ENCODE measurements around the gene MSANTD3.
"Not testable (repeated sequence)": the region's sequence is repeated elsewhere in the genome, so short reads cannot be mapped to it uniquely, and the experiment has no call there.

Gene MSANTD3

GRCh38 chr9:100417815-100418214 lies 9.1 kb upstream of the MSANTD3 start:
- Histone ChIP-seq H3K9ac (ENCODE audit: low read length) (no peak overlapping the region), H3K36me3 (replicated peaks; ENCODE audit: insufficient read depth, low read length) (no peaks in the 10 kb centered on the region), H2AFZ (ENCODE audit: low read length) (no peak overlapping the region), H3K9me2 (replicated peaks; ENCODE audit: insufficient read depth, low read length) (no peaks in the 10 kb centered on the region), H4K20me1 (ENCODE audit: insufficient read depth, low read length) (no peaks in the 10 kb centered on the region), H3K9me3 (replicated peaks; ENCODE audit: insufficient read depth, low read length) (no peaks in the 10 kb centered on the region), H3K4me1 (ENCODE audit: low read length) (no peaks in the 10 kb centered on the region), H3K4me3 (ENCODE audit: low read length) (no peak overlapping the region), H3F3A (ENCODE audit: insufficient read depth, low read length) (no peaks in the 10 kb centered on the region), H3K27ac (ENCODE audit: low read length) (no peak overlapping the region), H3K27me3 (replicated peaks; ENCODE audit: insufficient read depth, low read length) (no peaks in the 10 kb centered on the region), H3K79me2 (ENCODE audit: low read length) (no peaks in the 10 kb centered on the region), H3K4me2 (ENCODE audit: low read depth, low read length) (no peak overlapping the region)
- no peak for TF ChIP-seq EZH2phosphoT487 (IDR thresholded peaks at IDR 0.05; ENCODE audit: low read length)
- no peak for TF ChIP-seq CTCF (IDR thresholded peaks at IDR 0.05; ENCODE audit: low read length)
- TF ChIP-seq EZH2 (optimal IDR thresholded peaks at IDR 0.05; ENCODE audit: low read depth, low read length), result no peak
- no peak for DNase-seq

GRCh38 chr9:100419166-100419565 lies 7.8 kb upstream of the MSANTD3 start:
- Histone ChIP-seq H3K4me1 (ENCODE audit: low read length) (no peaks in the 10 kb centered on the region), H3K36me3 (replicated peaks; ENCODE audit: insufficient read depth, low read length) (no peaks in the 10 kb centered on the region), H2AFZ (ENCODE audit: low read length) (no peak overlapping the region), H4K20me1 (ENCODE audit: insufficient read depth, low read length) (no peaks in the 10 kb centered on the region), H3K9ac (ENCODE audit: low read length) (no peak overlapping the region), H3F3A (ENCODE audit: insufficient read depth, low read length) (no peaks in the 10 kb centered on the region), H3K4me2 (ENCODE audit: low read depth, low read length) (no peak overlapping the region), H3K4me3 (ENCODE audit: low read length) (no peak overlapping the region), H3K9me3 (replicated peaks; ENCODE audit: insufficient read depth, low read length) (no peaks in the 10 kb centered on the region), H3K27ac (ENCODE audit: low read length) (no peak overlapping the region), H3K9me2 (replicated peaks; ENCODE audit: insufficient read depth, low read length) (no peaks in the 10 kb centered on the region), H3K79me2 (ENCODE audit: low read length) (no peaks in the 10 kb centered on the region), H3K27me3 (replicated peaks; ENCODE audit: insufficient read depth, low read length) (no peaks in the 10 kb centered on the region)
- no peak for DNase-seq
- TF ChIP-seq EZH2 (optimal IDR thresholded peaks at IDR 0.05; ENCODE audit: low read depth, low read length), result no peak
- TF ChIP-seq CTCF (IDR thresholded peaks at IDR 0.05; ENCODE audit: low read length), result no peak
- TF ChIP-seq EZH2phosphoT487 (IDR thresholded peaks at IDR 0.05; ENCODE audit: low read length), result no peak

GRCh38 chr9:100421116-100421515 lies 5.8 kb upstream of the MSANTD3 start:
- not testable (repeated sequence) for H3K4me3 ChIP-seq (ENCODE audit: low read length); H3K4me1 ChIP-seq (ENCODE audit: low read length); H3K27me3 ChIP-seq (replicated peaks; ENCODE audit: insufficient read depth, low read length); H2AFZ ChIP-seq (ENCODE audit: low read length); DNase-seq; H3K27ac ChIP-seq (ENCODE audit: low read length); H3F3A ChIP-seq (ENCODE audit: insufficient read depth, low read length); H3K4me2 ChIP-seq (ENCODE audit: low read depth, low read length); H3K36me3 ChIP-seq (replicated peaks; ENCODE audit: insufficient read depth, low read length); H3K9me3 ChIP-seq (replicated peaks; ENCODE audit: insufficient read depth, low read length); H3K9ac ChIP-seq (ENCODE audit: low read length); H3K9me2 ChIP-seq (replicated peaks; ENCODE audit: insufficient read depth, low read length); H4K20me1 ChIP-seq (ENCODE audit: insufficient read depth, low read length); H3K79me2 ChIP-seq (ENCODE audit: low read length)

- no peaks in the 10 kb centered on the region for H3K27me3 ChIP-seq (replicated peaks; ENCODE audit: insufficient read depth, low read length)
- DNase-seq, result no peak
- H2AFZ ChIP-seq (ENCODE audit: low read length), result no peak overlapping the region
- H3K27ac ChIP-seq (ENCODE audit: low read length), result no peak overlapping the region
- no peaks in the 10 kb centered on the region for H3K36me3 ChIP-seq (replicated peaks; ENCODE audit: insufficient read depth, low read length)
- no peaks in the 10 kb centered on the region for H3K9me2 ChIP-seq (replicated peaks; ENCODE audit: insufficient read depth, low read length)
- no peak overlapping the region for H3K9ac ChIP-seq (ENCODE audit: low read length)
- H3K4me1 ChIP-seq (ENCODE audit: low read length), result peaks cover 6% of the 10 kb centered on the region
- H3K9me3 ChIP-seq (replicated peaks; ENCODE audit: insufficient read depth, low read length), result no peaks in the 10 kb centered on the region
- H3K4me3 ChIP-seq (ENCODE audit: low read length), result no peak overlapping the region
- H3K79me2 ChIP-seq (ENCODE audit: low read length), result peaks cover 28% of the 10 kb centered on the region
- H4K20me1 ChIP-seq (ENCODE audit: insufficient read depth, low read length), result no peaks in the 10 kb centered on the region
- no peak overlapping the region for H3K4me2 ChIP-seq (ENCODE audit: low read depth, low read length)
- TF ChIP-seq EZH2 (optimal IDR thresholded peaks at IDR 0.05; ENCODE audit: low read depth, low read length) (no peak), EZH2phosphoT487 (IDR thresholded peaks at IDR 0.05; ENCODE audit: low read length) (no peak), CTCF (IDR thresholded peaks at IDR 0.05; ENCODE audit: low read length) (no peak)
- peaks cover 6% of the 10 kb centered on the region; the same call in 1 of the 2 replicates for H3F3A ChIP-seq (ENCODE audit: insufficient read depth, low read length)
Observed at GRCh38 chr9:100425758-100426157, 1.2 kb upstream of the MSANTD3 start.

Data from MM.1S (cell line).